Measurements from ENCODE around the gene RNPS1.

- TF ChIP-seq TARDBP (IDR thresholded peaks at IDR 0.05) (no peak), SP1 (IDR thresholded peaks at IDR 0.05) (no peak), L3MBTL2 (conservative IDR thresholded peaks at IDR 0.05) (no peak), FOXM1 (IDR thresholded peaks at IDR 0.05; ENCODE audit: borderline replicate concordance) (no peak), FOXK2 (IDR thresholded peaks at IDR 0.05) (no peak), LEF1 (IDR thresholded peaks at IDR 0.05; ENCODE audit: borderline replicate concordance) (no peak), ARNT (IDR thresholded peaks at IDR 0.05) (no peak), CTBP1 (IDR thresholded peaks at IDR 0.05; ENCODE audit: borderline replicate concordance) (no peak)
Measured at GRCh38 chr16:2273484-2273883, 5.6 kb upstream of the RNPS1 start.

Data from HEK293T (cell line).